Measurements from ENCODE around the gene GNS.
A peak's percentile ranks its signal among the peaks of the same experiment; 100 is the strongest.

GNS gene

GRCh38 chr12:64800640-64801039 is 41.4 kb upstream of the GNS start:
- H3K4me3 ChIP-seq (ENCODE audit: low read depth, low read length) = no peak overlapping the region
- DNase-seq (ENCODE audit: low read depth) = no peak
- TF ChIP-seq CTCF (conservative IDR thresholded peaks at IDR 0.05; ENCODE audit: low read depth, low read length) = no peak

- no peak overlapping the region for H3K4me3 ChIP-seq (ENCODE audit: low read depth, low read length)
- no peak for TF ChIP-seq CTCF (conservative IDR thresholded peaks at IDR 0.05; ENCODE audit: low read depth, low read length)
- DNase-seq (ENCODE audit: low read depth) = no peak
Observed at GRCh38 chr12:64798165-64798564, 39.0 kb upstream of the GNS start.

- no peak for TF ChIP-seq CTCF (conservative IDR thresholded peaks at IDR 0.05; ENCODE audit: low read depth, low read length)
- no peak for DNase-seq (ENCODE audit: low read depth)
- no peak overlapping the region for H3K4me3 ChIP-seq (ENCODE audit: low read depth, low read length)
Observed at GRCh38 chr12:64797156-64797555, 38.0 kb upstream of the GNS start.

GRCh38 chr12:64796205-64796845 is 37.1 kb upstream of the GNS start:
- TF ChIP-seq CTCF (conservative IDR thresholded peaks at IDR 0.05; ENCODE audit: low read depth, low read length) = peak; percentile 76
- H3K4me3 ChIP-seq (ENCODE audit: low read depth, low read length) = no peak overlapping the region
- peak; percentile 97 for DNase-seq (ENCODE audit: low read depth)

- no peak overlapping the region for H3K4me3 ChIP-seq (ENCODE audit: low read depth, low read length)
- no peak for DNase-seq (ENCODE audit: low read depth)
- no peak for TF ChIP-seq CTCF (conservative IDR thresholded peaks at IDR 0.05; ENCODE audit: low read depth, low read length)
Observed at GRCh38 chr12:64794305-64794704, 35.1 kb upstream of the GNS start.

- no peak for TF ChIP-seq CTCF (conservative IDR thresholded peaks at IDR 0.05; ENCODE audit: low read depth, low read length)
- H3K4me3 ChIP-seq (ENCODE audit: low read depth, low read length) = no peak overlapping the region
- DNase-seq (ENCODE audit: low read depth) = no peak
Observed at GRCh38 chr12:64793610-64794009, 34.4 kb upstream of the GNS start.

- no peak for DNase-seq (ENCODE audit: low read depth)
- no peak overlapping the region for H3K4me3 ChIP-seq (ENCODE audit: low read depth, low read length)
- TF ChIP-seq CTCF (conservative IDR thresholded peaks at IDR 0.05; ENCODE audit: low read depth, low read length) = no peak
Observed at GRCh38 chr12:64792128-64792527, 32.9 kb upstream of the GNS start.
